ENCODE measurements around the gene MDH1. TPM values are rescaled to one million over a fixed set of nuclear protein-coding genes. Genes with fewer than 3 reads are reported as not detected.

Gene MDH1
- total RNA-seq, 1 donor from 2014 or later, result 65.7 TPM

DNA sequence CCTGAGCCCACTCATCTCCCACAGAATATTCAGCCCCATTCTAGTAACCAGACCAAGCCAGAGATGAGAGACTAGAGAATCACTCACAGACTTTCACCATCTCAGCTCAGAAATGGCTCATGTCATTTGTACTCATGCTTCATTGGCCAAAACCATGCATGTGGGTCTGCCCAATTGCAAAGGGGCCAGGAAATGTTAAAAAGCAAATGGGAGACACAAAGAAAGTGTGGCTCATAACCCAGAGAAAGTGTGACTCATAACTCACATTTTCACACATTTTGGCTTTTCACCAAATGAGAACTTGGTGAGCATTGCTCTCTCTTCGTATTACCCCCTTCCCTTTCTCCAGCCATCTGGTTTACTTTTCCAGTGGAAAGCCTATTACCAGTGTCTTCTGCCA is 66.2 kb downstream of the MDH1 start:
- Histone ChIP-seq H3K4me1 (no peaks in the 10 kb centered on the region), H3K36me3 (no peaks in the 10 kb centered on the region), H3K27me3 (no peaks in the 10 kb centered on the region), H3K4me3 (no peak overlapping the region), H3K9me3 (no peaks in the 10 kb centered on the region), H3K27ac (no peak overlapping the region)
- TF ChIP-seq, protein P1, sequence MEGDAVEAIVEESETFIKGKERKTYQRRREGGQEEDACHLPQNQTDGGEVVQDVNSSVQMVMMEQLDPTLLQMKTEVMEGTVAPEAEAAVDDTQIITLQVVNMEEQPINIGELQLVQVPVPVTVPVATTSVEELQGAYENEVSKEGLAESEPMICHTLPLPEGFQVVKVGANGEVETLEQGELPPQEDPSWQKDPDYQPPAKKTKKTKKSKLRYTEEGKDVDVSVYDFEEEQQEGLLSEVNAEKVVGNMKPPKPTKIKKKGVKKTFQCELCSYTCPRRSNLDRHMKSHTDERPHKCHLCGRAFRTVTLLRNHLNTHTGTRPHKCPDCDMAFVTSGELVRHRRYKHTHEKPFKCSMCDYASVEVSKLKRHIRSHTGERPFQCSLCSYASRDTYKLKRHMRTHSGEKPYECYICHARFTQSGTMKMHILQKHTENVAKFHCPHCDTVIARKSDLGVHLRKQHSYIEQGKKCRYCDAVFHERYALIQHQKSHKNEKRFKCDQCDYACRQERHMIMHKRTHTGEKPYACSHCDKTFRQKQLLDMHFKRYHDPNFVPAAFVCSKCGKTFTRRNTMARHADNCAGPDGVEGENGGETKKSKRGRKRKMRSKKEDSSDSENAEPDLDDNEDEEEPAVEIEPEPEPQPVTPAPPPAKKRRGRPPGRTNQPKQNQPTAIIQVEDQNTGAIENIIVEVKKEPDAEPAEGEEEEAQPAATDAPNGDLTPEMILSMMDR (IDR thresholded peaks at IDR 0.05), result no peak
- DNase-seq (ENCODE audit: low spot score in 2 of 2), result no peak
- intact Hi-C loops (cut with DNase I), result no loop called here

Other genes with a start within 250 kb of the MDH1 start
- 5.2 TPM for gene WDPCP, start 486 bp upstream of the MDH1 start, total RNA-seq

Data from ascending aorta (tissue), 2 donors.